Neural progenitor cell (in vitro differentiated cells): ENCODE measurements around the gene CYP2S1. TPM values are rescaled to one million over a fixed set of nuclear protein-coding genes. Genes with fewer than 3 reads are reported as not detected.

Experiments
- DNase-seq: peaks from one replicate; pipeline ENCODE4 v3.0.0-alpha.2; 2016; ENCODE audit warnings: low spot score
- H2AFZ ChIP-seq: fragments of 200-600 bp; sonication (generic); replicated peaks from 2 replicates; pipeline ENCODE4 v1.6.1; 2016; ENCODE audit warnings: antibody characterized with exemption
- H3F3A ChIP-seq: fragments of 200-600 bp; sonication (generic); 2 replicates; pipeline ENCODE4 v1.6.1; 2016; ENCODE audit warnings: antibody characterized with exemption, low read depth
- H3K27ac ChIP-seq: fragments of 200-600 bp; sonication (generic); 2 replicates; pipeline ENCODE4 v1.5.1; 2016; ENCODE audit warnings: mild to moderate bottlenecking
- H3K27me3 ChIP-seq: fragments of 200-600 bp; sonication (generic); 2 replicates; pipeline ENCODE4 v1.6.1; 2016; ENCODE audit warnings: mild to moderate bottlenecking, moderate library complexity
- H3K36me3 ChIP-seq: fragments of 200-600 bp; sonication (generic); 2 replicates; pipeline ENCODE4 v1.5.1; 2016
- H3K4me1 ChIP-seq: fragments of 200-600 bp; sonication (generic); 2 replicates; pipeline ENCODE4 v1.6.1; 2016; ENCODE audit warnings: mixed run types
- H3K4me2 ChIP-seq: fragments of 200-600 bp; sonication (generic); 2 replicates; pipeline ENCODE4 v1.6.1; 2016
- H3K4me3 ChIP-seq: fragments of 200-600 bp; sonication (generic); 2 replicates; pipeline ENCODE4 v1.5.1; 2016
- H3K79me2 ChIP-seq: fragments of 200-600 bp; sonication (generic); 2 replicates; pipeline ENCODE4 v1.6.1; 2016; ENCODE audit warnings: low read depth
- H3K9ac ChIP-seq: fragments of 200-600 bp; sonication (generic); 2 replicates; pipeline ENCODE4 v1.6.1; 2016
- H3K9me3 ChIP-seq: fragments of 200-600 bp; sonication (generic); 2 replicates; pipeline ENCODE4 v1.5.1; 2016; ENCODE audit warnings: low read depth
- H4K20me1 ChIP-seq: fragments of 200-600 bp; sonication (generic); 2 replicates; pipeline ENCODE4 v1.6.1; 2016; ENCODE audit warnings: low read depth
- H3K27ac Mint-ChIP-seq: 3 replicates; pipeline ENCODE4 v1.8.0; 2021; ENCODE audit warnings: mixed read lengths
- H3K27me3 Mint-ChIP-seq: 2 replicates; pipeline ENCODE4 v1.8.0; 2022; ENCODE audit warnings: low read depth, mild to moderate bottlenecking, inconsistent platforms, moderate library complexity, mixed read lengths; ENCODE audit not compliant: insufficient read depth
- H3K36me3 Mint-ChIP-seq: 3 replicates; pipeline ENCODE4 v1.8.0; 2021; ENCODE audit warnings: mixed read lengths
- H3K4me1 Mint-ChIP-seq: 3 replicates; pipeline ENCODE4 v1.8.0; 2021; ENCODE audit warnings: mixed read lengths
- H3K4me3 Mint-ChIP-seq: 3 replicates; pipeline ENCODE4 v1.8.0; 2021; ENCODE audit warnings: mild to moderate bottlenecking, moderate library complexity, mixed read lengths
- H3K9me3 Mint-ChIP-seq: 3 replicates; pipeline ENCODE4 v1.8.0; 2020; ENCODE audit warnings: mixed read lengths
- EZH2 ChIP-seq: fragments of 200-600 bp; sonication (generic); IDR thresholded peaks from 2 replicates; pipeline ENCODE4 v1.6.1; 2017; ENCODE audit warnings: antibody characterized with exemption, mild to moderate bottlenecking, moderate library complexity
- EZH2phosphoT487 ChIP-seq: fragments of 200-600 bp; sonication (generic); IDR thresholded peaks from 2 replicates; pipeline ENCODE4 v1.6.1; 2017; ENCODE audit warnings: antibody characterized with exemption
- total RNA-seq: library from RNA; depleted of rRNA; stranded (reverse); fragments of >200 nt; gene quantifications from 2 replicates; pipeline ENCODE4 v1.2.3, GENCODE V29; 2015; ENCODE audit warnings: low replicate concordance
- TF ChIP-seq, protein P1 (sequence below): fragments of 200-600 bp; sonication (generic); IDR thresholded peaks from 2 replicates; pipeline ENCODE4 v1.5.1; 2017; ENCODE audit warnings: antibody characterized with exemption, mild to moderate bottlenecking

Gene CYP2S1
- total RNA-seq, 1 donor from 2014 or later, result 2.0 TPM

DNA sequence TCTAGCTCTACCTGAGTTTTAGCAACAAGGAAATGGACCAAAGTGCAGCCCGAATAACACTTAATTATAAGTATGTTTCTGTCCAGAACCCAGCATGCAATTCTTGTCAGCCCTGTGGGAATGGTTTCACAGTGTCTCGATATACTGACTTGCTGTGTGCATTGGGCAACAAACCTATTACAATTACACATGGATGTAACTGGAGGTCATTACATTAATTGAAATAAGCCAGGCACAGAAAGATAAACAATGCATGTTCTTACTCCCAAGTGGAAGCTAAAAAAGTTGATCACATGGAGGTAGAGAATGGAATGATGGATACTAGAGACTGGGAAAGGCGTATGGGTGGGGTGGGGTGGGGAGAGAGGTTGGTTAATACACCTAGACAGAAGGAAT is 5.1 kb upstream of the CYP2S1 start:
- Mint-ChIP-seq H3K27me3 (peaks cover 28% of the 10 kb centered on the region), H3K36me3 (no peaks in the 10 kb centered on the region), H3K9me3 (no peaks in the 10 kb centered on the region), H3K4me3 (no peak overlapping the region), H3K27ac (no peak overlapping the region), H3K4me1 (peaks cover 36% of the 10 kb centered on the region)
- H3F3A ChIP-seq, result peaks cover 47% of the 10 kb centered on the region
- no peak for DNase-seq
- no peaks in the 10 kb centered on the region for H4K20me1 ChIP-seq
- H3K27me3 ChIP-seq, result no peaks in the 10 kb centered on the region
- no peaks in the 10 kb centered on the region for H3K36me3 ChIP-seq
- H3K4me1 ChIP-seq, result peaks cover 12% of the 10 kb centered on the region
- no peak overlapping the region for H2AFZ ChIP-seq
- no peak overlapping the region for H3K9ac ChIP-seq
- H3K27ac ChIP-seq, result no peak overlapping the region
- no peak overlapping the region for H3K4me3 ChIP-seq
- no peak for TF ChIP-seq EZH2phosphoT487
- H3K9me3 ChIP-seq, result no peaks in the 10 kb centered on the region
- H3K4me2 ChIP-seq, result no peak overlapping the region
- peaks cover 14% of the 10 kb centered on the region for H3K79me2 ChIP-seq

DNA sequence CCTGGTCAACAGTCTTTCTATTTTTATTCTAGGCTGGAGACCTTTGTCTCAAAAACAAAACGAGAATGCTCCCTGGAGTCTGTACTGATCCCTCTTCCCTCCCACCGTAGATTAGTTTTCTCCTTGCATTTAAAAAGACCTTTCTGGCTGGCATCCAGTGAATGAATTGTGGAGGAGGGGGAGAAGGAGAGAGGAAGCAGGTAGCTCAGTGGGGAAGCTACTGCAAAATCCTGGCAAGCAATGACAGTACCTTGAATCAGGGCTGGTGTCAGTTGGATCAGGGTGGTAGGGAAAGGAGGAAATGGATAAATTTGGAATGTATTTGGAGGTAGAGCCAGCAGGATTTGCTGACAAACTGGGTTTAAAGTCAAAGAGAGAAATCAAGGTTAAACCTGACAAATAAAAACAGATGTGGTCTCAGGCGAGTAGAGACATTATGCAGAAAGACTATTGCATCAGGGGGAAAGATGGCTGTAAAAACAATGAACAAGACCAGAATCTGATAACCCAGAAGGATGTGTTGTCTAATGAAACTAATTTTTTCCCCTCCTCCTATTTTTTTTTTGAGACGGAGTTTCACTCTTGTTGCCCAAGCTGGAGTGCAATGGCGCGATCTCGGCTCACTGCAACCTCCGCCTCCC is 3.5 kb upstream of the CYP2S1 start:
- H3K36me3 Mint-ChIP-seq, result no peaks in the 10 kb centered on the region
- TF ChIP-seq EZH2phosphoT487, result no peak
- no peak for TF ChIP-seq EZH2
- TF ChIP-seq, protein P1, sequence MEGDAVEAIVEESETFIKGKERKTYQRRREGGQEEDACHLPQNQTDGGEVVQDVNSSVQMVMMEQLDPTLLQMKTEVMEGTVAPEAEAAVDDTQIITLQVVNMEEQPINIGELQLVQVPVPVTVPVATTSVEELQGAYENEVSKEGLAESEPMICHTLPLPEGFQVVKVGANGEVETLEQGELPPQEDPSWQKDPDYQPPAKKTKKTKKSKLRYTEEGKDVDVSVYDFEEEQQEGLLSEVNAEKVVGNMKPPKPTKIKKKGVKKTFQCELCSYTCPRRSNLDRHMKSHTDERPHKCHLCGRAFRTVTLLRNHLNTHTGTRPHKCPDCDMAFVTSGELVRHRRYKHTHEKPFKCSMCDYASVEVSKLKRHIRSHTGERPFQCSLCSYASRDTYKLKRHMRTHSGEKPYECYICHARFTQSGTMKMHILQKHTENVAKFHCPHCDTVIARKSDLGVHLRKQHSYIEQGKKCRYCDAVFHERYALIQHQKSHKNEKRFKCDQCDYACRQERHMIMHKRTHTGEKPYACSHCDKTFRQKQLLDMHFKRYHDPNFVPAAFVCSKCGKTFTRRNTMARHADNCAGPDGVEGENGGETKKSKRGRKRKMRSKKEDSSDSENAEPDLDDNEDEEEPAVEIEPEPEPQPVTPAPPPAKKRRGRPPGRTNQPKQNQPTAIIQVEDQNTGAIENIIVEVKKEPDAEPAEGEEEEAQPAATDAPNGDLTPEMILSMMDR, result no peak
- H3K27me3 ChIP-seq, result no peaks in the 10 kb centered on the region
- peaks cover 34% of the 10 kb centered on the region for H3K4me1 Mint-ChIP-seq
- H3K4me2 ChIP-seq, result peak overlapping the region; percentile 48
- H3K9me3 ChIP-seq, result no peaks in the 10 kb centered on the region
- peaks cover 12% of the 10 kb centered on the region for H3K4me1 ChIP-seq
- peak overlapping the region; percentile 7 for H3K4me3 ChIP-seq
- no peaks in the 10 kb centered on the region for H3K9me3 Mint-ChIP-seq
- H3K27me3 Mint-ChIP-seq, result peaks cover 34% of the 10 kb centered on the region
- no peak overlapping the region for H3K4me3 Mint-ChIP-seq
- peak; percentile 63 for DNase-seq
- H3K27ac Mint-ChIP-seq, result no peak overlapping the region
- H3K27ac ChIP-seq, result no peak overlapping the region
- H3K79me2 ChIP-seq, result peaks cover 30% of the 10 kb centered on the region
- no peaks in the 10 kb centered on the region for H4K20me1 ChIP-seq
- H3K36me3 ChIP-seq, result no peaks in the 10 kb centered on the region
- peaks cover 47% of the 10 kb centered on the region for H3F3A ChIP-seq
- H3K9ac ChIP-seq, result no peak overlapping the region
- H2AFZ ChIP-seq, result no peak overlapping the region

DNA sequence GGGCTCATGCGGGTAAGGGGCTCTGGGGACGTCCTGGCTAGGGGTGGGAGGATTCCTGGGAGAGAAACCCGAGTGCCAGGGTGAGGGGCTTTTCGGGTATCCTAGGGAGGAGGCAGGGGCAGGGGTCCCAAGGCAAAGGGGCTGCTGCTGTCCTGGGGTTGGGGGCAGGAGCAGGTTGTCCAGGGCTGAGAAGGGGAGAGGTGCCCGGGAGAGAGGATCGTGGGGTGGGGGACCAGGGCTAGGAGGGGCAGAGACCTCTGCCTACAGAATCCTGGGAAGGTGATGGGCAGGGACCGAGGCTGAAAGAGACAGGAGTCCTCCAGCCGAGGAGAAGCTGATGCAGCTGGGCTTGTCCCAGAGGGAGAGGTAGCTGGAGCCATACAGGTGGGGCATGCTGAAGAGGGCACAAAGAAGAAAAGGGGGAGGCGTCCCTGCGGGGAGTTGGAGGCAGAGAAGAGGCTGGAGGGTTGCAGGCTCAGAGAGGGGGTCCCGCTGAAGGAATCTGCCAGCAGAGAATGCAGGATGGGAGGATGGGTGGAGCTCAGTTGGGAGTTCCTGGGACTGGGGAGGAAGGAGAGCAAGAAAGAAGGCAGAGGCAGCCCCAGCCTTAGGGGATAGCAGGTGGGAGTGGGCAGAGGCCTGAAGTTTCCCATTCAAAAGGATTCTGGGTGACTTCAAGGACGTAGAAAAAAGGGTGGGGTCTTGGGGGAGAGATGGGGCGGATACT is 574 bp downstream of the CYP2S1 start:
- no peaks in the 10 kb centered on the region for H3K36me3 ChIP-seq
- peak overlapping the region; percentile 93 for H2AFZ ChIP-seq
- DNase-seq, result peak; percentile 40
- peaks cover 12% of the 10 kb centered on the region for H3K4me1 ChIP-seq
- Mint-ChIP-seq H3K4me3 (peak overlapping the region; percentile 75), H3K36me3 (no peaks in the 10 kb centered on the region), H3K27me3 (peaks cover 34% of the 10 kb centered on the region), H3K9me3 (no peaks in the 10 kb centered on the region), H3K27ac (no peak overlapping the region), H3K4me1 (peaks cover 26% of the 10 kb centered on the region)
- peaks cover 36% of the 10 kb centered on the region for H3F3A ChIP-seq
- peak overlapping the region; percentile 78 for H3K4me3 ChIP-seq
- H4K20me1 ChIP-seq, result no peaks in the 10 kb centered on the region
- H3K79me2 ChIP-seq, result peaks cover 38% of the 10 kb centered on the region
- H3K27me3 ChIP-seq, result no peaks in the 10 kb centered on the region
- peak overlapping the region; percentile 77 for H3K4me2 ChIP-seq
- peak overlapping the region; percentile 28 for H3K9ac ChIP-seq
- H3K27ac ChIP-seq, result no peak overlapping the region
- TF ChIP-seq EZH2, result no peak
- TF ChIP-seq, protein P1, result no peak
- no peak for TF ChIP-seq EZH2phosphoT487
- H3K9me3 ChIP-seq, result no peaks in the 10 kb centered on the region

DNA sequence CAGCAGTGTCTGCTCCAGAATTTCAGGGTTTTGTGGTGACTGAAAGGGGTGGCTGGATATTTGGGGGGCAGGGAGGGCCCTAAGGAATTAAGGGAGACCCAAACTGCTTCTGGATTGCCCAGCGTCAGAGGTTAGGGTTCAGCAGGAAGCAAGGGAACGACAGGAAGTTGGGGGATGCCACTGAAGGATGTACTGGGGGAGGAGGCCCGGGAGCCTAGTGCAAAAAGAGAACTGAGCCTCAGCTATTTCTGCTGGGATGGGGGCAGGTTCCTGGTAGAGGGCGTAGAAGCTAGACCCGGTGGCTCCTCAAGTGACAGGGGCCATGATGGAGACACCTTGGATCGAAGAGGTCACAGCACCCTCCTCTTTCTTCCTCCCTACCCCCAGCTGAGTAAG is 1.1 kb downstream of the CYP2S1 start:
- Mint-ChIP-seq H3K27me3 (peaks cover 34% of the 10 kb centered on the region), H3K27ac (no peak overlapping the region), H3K9me3 (no peaks in the 10 kb centered on the region), H3K36me3 (no peaks in the 10 kb centered on the region), H3K4me3 (peak overlapping the region; percentile 75), H3K4me1 (peaks cover 29% of the 10 kb centered on the region)
- Histone ChIP-seq H3K4me3 (peak overlapping the region; percentile 78), H3K27me3 (no peaks in the 10 kb centered on the region), H3K36me3 (no peaks in the 10 kb centered on the region), H3K79me2 (peaks cover 38% of the 10 kb centered on the region), H3F3A (peaks cover 31% of the 10 kb centered on the region), H2AFZ (peak overlapping the region; percentile 93), H3K9ac (no peak overlapping the region), H3K9me3 (no peaks in the 10 kb centered on the region), H3K4me1 (peaks cover 8% of the 10 kb centered on the region), H4K20me1 (no peaks in the 10 kb centered on the region), H3K4me2 (peak overlapping the region; percentile 77), H3K27ac (no peak overlapping the region)
- TF ChIP-seq EZH2, result no peak
- no peak for TF ChIP-seq EZH2phosphoT487
- TF ChIP-seq, protein P1, result no peak
- no peak for DNase-seq
